ENCODE measurements around the gene CPO.
A peak's percentile ranks its signal among the peaks of the same experiment; 100 is the strongest.
"Not testable (repeated sequence)": the region's sequence is repeated elsewhere in the genome, so short reads cannot be mapped to it uniquely, and the experiment has no call there.

Gene CPO, protein sequence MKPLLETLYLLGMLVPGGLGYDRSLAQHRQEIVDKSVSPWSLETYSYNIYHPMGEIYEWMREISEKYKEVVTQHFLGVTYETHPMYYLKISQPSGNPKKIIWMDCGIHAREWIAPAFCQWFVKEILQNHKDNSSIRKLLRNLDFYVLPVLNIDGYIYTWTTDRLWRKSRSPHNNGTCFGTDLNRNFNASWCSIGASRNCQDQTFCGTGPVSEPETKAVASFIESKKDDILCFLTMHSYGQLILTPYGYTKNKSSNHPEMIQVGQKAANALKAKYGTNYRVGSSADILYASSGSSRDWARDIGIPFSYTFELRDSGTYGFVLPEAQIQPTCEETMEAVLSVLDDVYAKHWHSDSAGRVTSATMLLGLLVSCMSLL
- total RNA-seq, result 0 to 0.27 (median 0) reads per million in 4 donors

DNA sequence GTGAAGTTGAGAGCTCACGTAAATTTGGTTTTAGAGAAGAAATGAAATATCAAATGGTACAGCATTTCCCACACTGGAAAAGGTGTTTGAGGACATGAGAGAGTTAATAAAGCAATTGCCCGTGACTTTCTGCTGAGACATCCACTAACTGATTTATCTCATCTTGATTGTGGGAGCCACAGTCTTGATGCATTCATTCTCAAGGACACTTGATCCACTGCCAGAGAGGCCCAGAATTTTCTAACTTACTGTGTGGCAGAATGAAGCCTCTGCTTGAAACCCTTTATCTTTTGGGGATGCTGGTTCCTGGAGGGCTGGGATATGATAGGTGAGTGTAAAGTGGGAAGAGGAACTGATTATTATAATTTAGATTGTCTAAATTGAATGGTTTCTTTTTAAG lies at the start of gene CPO:
CPO (plus strand) TSS at position 179 of the 400 bp plus-strand sequence; CDS start at position 261, 82 bp downstream.
- DNase-seq, result no peak

DNA sequence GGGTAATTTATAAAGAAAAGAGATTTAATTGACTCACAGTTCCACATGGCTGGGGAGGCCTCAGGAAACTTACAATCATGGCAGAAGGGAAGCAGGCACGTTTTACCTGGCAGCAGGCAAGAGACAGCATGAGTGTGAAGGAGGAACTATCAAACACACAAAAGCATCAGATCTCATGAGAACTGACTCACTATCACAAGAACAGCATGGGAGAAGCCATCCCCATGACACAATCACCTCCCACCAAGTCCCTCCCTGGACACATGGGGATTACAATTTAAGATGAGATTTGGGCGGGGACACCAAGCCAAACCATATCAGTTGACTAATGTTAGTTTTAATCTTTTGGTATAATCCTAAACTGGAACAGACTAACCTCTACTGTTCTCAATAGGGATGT lies 49.1 kb upstream of the CPO start:
- DNase-seq, result no peak

DNA sequence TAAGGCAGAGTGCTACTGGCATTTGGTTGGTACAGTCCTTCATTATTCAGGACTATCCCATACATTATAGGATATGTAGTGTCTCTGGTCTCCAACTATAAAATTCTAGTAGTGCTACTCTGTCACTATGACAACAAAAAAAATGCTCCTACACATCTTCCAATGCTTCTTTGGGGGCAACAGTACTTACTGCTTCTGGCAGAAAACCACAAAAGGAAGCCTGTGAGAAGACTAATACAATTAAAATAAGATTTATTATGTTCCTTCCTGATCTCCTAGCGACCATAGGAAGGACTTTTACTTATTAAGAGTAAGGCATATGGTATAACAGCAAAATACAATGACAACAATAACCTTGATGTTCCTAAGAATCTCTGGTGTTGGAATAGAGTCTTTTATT lies 48.4 kb upstream of the CPO start:
- DNase-seq, result no peak

DNA sequence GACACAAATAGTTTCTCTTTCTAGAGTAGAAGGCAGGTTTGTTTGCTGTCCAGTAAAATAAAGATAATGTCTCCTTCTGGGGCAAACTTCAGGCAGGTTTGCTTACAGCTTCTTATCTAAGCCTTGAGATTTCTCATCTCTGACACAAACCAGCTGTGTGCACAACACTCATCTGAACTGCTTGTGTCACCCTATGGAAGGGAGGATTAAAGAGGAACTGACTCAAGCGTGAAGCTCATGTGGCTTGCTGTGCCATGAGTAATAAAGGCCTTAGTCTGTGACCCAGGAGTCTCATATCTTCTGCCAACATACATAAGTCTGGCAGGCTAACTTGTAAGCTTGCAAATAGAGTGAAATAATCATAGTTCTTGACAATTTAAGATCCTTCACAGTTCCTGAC lies 24.2 kb upstream of the CPO start:
- peak in 1 of 5 donors; percentile 9 for DNase-seq

DNA sequence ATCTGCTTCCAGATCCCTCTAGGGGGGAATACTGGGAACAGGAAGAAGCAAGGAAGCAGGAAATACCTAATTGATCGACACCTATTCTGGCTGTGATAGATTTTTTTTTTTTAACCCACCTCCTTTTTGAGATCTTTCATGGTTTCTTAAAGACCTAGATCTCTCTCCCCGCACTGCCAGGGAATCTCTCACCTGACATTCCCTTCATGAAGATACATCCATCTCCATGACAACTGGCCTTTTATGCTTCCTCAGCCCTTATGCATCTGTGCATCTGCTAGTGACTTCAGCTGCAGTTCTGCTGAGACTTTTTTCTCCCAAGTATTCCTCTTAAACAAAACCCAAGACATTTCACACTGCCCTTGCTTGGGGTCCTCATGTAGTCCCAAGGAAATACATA lies 21.1 kb upstream of the CPO start:
- DNase-seq, result no peak

DNA sequence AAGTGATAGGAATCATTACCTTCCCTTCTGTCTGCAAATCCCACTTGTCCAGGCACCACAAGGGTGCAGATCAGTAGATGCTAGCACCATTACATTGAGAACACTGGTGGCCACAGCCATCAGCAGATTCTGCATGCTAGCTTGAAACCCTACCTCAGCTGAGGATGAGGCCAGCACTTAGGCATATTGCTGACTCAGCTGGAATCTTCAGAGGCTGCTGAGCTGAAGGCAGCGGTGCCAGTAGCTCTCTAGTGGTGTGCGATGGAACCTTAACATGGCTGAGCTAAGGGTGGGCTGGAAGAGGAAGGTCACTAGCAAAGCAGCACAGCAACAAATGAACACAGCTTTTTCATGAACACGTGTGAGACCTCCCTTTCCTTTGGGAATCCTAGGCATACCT lies 19.0 kb upstream of the CPO start:
- no peak for DNase-seq

DNA sequence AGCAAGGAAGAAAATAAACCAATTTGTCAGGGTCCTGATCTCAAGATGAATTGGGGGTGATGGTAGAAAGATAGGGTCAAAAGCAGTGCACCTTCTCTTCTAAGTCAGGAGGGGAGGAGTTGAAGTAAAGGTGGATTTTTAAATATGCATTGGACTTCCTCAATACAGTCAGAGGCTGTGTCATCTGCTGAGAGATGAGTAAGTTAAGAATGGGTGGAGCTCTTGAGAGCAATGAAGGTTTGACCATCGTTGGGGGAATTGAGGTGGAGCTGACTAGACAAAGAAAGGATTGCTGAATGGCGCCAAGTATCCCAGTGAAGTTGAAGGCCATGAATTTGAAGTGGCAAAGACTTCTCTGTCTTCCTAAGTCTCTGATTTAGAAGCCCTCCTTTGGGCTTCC lies 18.4 kb upstream of the CPO start:
- DNase-seq, result no peak

DNA sequence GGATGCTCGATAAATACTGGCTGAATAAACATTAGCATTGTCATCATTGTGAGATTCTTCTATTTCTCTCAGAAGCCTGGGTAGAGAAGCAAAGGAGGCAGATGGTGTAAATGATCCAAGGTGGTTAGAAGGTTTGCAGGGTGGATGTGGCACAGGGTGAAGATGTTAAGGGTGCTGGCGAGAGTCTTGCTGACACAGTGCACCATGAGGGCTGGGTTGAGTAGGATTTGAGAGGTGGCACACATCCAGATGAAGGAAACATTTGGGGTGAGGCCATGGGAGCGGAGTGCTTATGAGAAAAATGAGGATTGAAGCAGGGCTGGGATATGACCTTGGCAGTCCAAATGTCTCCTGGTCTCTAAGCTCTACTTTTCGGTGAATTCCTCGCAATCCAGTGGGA lies 17.8 kb upstream of the CPO start:
- DNase-seq, result no peak

DNA sequence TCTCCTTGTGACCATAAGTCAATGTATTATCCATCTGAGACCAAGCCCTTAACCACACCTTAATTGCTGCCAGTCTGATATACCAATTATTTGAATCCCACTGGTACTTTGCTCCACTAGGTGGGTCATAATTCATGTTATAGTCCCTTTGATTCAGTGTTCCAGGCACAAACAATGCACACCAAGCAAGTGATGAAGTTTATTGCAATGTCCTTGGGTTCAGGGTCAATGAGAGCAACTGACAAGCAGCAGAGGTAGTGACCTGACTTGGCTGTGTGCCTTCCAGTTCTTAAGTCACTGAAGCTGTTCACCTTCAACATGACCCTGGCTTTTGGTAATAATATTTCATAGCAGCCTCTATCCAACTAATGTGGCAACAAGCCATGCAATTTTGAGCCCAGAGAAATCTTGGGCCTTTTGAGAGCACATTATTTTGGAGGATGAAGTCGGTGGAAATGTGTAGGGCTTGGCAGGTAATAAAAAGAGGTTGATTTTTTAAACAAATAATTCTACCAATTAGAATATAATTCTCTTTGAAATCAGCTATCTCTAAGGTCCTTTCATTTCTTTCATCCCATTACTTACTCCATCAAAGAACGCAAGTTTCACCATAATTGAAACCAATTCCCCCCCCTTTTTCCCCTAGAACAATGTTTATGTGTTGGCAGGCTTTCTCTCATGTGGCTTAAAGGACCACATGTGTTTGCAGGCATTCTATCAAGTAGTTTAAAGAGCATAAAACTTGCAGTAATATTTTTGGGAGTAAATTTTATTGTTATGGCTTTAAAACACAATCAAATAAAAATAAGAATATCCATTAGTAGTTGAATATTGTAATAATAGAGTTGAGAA lies 3.1 kb upstream of the CPO start:
- no peak for DNase-seq

DNA sequence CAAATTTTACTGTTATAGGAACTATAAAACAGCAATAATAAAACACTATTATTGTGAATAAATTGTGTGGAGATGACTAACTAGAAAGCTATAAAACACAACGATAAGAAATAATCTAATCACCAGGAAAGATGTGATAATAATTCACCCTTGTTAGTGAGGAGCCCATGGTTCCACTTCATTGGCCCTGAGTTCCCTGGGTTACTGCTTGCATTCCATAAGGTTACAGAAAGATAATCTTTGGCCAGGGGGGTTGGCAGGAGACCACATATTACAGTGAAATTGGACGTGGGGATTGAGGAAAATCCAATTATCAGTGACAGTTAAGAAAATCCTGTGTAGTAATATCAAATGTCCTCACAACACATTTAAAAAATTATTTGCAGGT lies 2.5 kb upstream of the CPO start:
- DNase-seq, result no peak

DNA sequence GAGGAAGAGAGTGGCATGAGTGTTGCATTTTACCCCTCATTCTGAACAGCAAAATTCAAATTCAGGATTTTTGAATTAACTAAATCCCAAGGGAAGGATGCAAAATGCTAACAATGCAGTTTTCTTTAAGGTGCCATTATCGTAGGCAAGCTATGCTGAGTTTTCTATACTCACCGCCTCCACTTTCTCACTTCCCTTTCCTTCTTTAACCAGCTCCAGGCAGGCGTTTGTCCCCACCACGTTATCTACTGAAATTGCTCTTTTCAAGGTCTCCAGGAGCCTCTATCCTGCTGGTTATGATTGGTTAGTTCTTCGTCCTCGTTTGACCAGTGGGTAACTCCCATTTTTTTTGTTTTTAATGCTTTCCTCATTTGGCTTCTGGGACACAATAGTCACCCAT lies 1.8 kb upstream of the CPO start:
- DNase-seq, result no peak

DNA sequence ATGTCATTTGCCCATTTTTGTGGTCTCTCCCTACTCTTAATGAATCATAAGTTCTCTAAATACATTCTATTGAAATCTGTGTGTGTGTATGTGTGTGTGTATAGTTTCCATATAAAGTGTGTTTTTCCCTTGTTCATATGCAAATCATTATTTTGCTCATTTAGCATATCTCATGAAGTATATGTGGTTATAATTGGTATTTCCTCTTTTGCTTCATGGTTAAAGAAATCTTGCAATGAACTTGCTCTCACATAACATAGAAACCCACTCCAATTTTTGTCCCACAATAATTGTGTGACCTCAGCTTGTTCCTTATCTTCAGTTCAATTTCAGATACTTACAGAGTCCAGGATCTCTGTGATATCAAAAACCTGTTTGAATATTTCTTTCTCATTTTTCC lies 1.2 kb downstream of the CPO start:
- DNase-seq, result no peak

DNA sequence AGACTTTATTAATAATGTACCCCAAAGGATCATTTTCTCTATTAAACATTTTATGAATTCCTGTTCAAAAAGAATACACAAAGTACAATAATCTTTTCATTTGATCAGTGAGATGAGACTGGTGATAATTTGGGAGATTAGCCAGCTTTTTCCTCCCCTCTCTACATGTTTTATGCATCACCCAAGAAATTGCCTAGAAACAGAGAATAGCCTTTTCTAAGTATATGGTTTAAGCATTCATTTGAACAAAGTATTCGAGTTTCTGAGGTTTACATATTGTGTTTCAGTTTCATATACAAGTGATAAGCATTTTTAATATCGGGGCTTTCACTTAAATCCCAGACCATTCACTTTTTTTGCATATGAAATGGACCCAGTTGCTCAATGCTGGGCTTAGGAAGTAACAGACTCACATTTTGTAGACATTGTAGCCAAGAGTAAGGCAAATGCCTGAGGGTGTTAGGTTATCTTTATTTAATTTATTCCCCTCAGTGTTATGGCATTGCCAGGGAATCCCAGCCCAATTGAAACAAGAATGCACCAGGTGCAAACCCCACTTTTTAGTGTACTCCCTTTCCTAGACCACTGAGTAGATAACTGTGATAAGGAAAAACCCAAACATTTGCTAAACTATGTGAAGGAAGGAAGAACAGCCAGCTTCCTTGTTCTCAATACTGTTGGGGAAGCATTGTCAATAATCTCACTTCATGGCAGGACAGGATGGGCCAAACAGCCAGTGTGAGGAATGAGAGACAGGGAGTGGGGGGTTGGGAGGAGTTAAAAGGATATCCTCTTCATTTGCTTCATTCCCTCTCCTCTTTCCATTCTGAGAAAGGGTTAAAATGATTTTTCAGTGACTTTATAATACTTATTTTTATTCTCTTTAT lies 3.5 kb downstream of the CPO start:
- DNase-seq, result no peak

DNA sequence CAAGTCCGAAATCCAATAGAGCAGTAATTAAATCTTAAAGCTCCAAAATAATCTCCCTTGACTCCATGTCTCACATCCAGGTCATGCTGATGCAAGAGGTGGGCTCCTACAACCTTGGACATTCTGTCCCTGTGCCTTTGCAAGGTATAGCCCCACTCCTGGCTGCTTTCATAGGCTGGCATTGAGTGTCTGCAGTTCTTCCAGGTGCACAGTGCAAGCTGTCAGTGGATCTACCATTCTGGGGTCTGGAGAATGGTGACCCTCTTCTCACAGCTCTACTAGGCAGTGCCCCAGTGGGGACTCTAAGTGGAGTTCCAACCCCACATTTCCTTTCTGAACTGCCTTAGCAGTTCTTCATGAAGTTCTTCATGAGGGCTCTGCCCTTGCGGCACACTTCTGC lies 14.1 kb downstream of the CPO start:
- DNase-seq, result not testable (repeated sequence)

DNA sequence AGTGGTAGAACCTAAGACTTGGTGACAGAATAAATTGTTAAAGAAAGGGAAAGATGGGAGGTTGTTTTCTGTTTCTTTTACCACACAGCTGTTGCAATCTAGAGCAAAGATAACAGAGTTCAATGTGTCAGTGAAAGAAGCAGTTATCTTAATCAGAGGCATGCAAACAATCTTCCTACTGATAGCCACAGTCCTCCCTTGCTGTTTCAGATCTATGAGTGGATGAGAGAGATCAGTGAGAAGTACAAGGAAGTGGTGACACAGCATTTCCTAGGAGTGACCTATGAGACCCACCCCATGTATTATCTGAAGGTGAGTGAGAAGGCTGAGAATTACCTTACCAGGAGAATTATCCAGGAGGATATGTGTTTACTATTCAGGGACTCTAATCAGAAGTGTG lies 15.9 kb downstream of the CPO start:
- DNase-seq, result no peak

DNA sequence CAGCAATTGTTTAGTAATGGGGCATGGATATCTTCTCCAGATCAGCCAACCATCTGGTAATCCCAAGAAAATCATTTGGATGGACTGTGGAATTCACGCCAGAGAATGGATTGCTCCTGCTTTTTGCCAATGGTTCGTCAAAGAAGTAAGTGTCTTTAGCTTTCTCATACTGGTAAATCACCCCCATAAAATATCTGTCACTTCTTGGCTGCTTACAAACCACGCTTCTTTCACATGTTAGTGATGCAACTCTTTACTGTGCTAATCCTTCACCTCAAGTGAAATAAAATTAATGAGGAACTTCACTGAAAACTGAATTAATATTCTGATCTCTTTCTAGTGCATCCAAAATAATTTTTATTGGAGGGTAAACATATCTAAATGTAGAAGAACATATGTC lies 18.9 kb downstream of the CPO start:
- DNase-seq, result no peak

DNA sequence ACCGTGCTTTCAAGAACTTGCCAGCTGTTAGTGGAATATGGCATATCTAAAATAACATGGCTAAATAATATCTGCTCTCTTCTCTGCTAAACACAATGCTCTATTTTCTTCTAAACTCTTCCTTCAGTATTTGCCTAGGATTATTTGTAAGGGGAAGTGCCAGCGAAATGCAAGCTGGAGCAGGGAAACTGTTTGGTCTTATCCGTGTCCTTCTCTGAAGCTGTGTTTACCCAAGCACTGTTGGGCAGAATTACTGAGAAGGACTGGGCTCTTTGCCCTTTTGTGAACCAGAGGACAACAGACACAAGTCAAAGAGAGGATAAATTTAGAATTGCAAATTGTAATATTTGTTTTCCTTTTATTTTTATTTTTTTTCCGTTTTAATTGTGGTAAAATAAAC lies 23.6 kb downstream of the CPO start:
- DNase-seq, result no peak

DNA sequence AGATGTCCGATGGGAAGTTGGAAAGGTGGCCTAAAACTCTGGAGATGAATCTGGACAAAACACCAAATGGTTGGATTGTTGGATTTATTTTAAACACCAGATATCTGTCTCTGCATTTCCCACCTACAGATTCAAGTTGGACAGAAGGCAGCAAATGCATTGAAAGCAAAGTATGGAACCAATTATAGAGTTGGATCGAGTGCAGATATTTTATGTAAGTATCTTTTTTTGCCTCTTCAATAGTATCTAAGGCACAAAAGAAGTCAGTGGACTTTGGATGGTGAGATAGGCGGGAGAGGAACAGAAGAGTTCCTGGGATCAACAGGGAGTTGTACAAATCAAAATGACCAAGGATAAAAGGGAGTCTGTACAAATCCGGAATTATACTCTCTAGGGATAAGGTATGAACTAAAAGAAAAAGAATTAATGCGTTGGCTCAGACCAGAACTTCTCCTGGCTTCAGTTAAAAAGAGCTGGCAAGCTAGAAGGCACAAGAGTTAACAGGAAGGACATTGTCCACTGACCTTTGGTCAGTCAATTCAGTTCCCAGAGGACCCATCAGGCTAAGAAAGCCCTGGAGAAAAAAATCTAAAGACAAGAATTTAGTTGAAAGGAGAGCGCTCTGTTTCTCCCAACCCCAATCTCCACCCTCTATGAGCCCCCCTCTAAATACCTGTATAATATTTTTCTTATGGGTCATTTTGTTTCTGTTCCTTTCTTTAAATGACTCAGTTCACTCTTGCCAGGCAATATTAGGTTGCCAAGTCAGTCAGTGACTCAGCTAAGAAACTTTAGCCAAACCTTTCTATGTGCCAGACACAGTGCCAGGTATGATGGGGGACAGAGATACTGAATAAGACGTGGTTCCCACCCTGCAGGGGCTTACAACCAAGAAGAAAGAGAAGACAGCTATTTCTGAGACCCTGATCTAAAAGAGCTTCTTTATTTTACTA lies 29.1 kb downstream of the CPO start:
- DNase-seq, result no peak

DNA sequence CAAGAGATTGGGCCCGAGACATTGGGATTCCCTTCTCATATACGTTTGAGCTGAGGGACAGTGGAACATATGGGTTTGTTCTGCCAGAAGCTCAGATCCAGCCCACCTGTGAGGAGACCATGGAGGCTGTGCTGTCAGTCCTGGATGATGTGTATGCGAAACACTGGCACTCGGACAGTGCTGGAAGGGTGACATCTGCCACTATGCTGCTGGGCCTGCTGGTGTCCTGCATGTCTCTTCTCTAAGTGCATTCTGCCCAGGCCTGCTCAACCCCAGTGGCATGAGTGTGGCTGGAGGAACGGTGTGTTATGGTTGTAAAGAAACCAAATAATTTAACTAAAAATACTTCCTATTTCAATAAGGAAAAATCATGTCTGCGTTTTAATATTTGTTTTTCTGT lies 29.9 kb downstream of the CPO start:
- no peak for DNase-seq

DNA sequence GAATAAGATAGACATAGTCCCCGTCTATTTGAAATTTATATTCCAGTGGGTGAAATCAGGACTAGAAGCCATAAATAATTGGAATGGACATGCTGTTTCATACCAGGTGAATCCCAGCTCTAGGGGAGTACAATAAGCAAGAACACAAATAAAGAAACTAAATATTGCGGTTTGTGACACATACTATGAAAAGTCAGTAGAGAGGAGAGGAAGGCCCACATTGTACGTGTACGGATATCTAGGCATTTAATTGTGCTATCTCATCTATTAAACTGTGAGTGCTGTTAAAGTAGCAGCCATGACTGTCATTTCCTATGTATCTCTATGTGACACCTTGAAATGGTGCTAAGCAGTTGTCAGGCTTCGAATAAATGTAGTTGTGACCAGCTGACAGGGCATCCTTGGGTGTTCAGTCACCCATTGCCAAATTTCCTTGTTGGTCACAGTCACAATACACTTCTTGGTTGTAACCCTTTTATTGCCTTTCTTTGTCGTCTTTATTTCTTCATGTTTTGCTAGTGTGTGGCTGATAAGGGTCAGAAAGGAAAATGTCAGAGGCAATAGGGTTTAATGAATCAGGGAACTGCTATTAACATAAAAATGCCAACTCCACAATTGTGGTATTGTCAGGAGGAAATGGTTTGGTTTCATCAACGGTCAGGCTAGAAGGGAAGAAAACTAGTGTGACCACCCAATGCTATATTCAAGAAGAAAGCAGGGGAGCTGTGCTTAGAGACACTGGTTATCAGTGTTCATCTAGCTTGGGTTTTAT lies 31.5 kb downstream of the CPO start:
- no peak for DNase-seq

DNA sequence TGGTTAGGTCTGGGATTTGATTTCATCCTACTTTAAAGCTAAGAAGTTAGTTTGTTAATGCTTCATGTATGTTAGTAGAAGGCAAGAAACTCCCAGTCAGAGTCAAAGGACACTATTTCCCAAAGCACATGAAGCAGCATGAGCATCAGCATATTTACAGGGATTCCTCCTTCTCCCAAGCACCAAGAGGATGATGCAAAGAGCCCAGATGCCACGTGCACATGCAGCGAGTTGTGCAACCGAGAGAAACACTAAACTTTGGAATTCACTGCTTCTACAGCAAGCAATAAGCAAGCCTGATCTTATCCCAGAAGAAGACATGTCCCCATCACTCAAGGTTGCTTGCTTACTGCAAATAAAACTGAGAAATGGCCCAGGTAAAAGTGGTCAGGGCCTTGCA lies 32.5 kb downstream of the CPO start:
- no peak for DNase-seq

Data from T-helper 1 cell (primary cell).